Right ventricle myocardium superior (tissue), 1 donor: Measurements from ENCODE around the gene PCDH10. TPM values are rescaled to one million over a fixed set of nuclear protein-coding genes. Genes with fewer than 3 reads are reported as not detected.

ENCODE experiments used
- ATAC-seq: fragments of 200-7000 bp; cut with Tn5 transposase; one replicate; pipeline ENCODE4 v1.9.1; 2020; ENCODE audit warnings: mild to moderate bottlenecking; ENCODE audit not compliant: poor library complexity
- DNase-seq: peaks from one replicate; pipeline ENCODE4 v3.0.0-alpha.2; 2020
- intact Hi-C: fragments of 100-400 bp; cut with DNase I; formaldehyde crosslinking; loops from one replicate; pipeline ENCODE4 v1.11.2; 2022
- long read RNA-seq: library from polyadenylated mRNA; unstranded; transcript quantifications from one replicate; pipeline ENCODE4 v2.0.0, GENCODE V29; 2021
- total RNA-seq: library from RNA; stranded (reverse); fragmentation: NEBNext Ultra II Directional; extraction: Animal tissue kit (Norgen Biotek cat#: 25700); gene quantifications from one replicate; pipeline ENCODE4 v1.2.1, GENCODE V29; 2021
- donor health status: DM: no; HTN: yes; CAD: no; lungs with severe emphysema.

PCDH10 gene, protein sequence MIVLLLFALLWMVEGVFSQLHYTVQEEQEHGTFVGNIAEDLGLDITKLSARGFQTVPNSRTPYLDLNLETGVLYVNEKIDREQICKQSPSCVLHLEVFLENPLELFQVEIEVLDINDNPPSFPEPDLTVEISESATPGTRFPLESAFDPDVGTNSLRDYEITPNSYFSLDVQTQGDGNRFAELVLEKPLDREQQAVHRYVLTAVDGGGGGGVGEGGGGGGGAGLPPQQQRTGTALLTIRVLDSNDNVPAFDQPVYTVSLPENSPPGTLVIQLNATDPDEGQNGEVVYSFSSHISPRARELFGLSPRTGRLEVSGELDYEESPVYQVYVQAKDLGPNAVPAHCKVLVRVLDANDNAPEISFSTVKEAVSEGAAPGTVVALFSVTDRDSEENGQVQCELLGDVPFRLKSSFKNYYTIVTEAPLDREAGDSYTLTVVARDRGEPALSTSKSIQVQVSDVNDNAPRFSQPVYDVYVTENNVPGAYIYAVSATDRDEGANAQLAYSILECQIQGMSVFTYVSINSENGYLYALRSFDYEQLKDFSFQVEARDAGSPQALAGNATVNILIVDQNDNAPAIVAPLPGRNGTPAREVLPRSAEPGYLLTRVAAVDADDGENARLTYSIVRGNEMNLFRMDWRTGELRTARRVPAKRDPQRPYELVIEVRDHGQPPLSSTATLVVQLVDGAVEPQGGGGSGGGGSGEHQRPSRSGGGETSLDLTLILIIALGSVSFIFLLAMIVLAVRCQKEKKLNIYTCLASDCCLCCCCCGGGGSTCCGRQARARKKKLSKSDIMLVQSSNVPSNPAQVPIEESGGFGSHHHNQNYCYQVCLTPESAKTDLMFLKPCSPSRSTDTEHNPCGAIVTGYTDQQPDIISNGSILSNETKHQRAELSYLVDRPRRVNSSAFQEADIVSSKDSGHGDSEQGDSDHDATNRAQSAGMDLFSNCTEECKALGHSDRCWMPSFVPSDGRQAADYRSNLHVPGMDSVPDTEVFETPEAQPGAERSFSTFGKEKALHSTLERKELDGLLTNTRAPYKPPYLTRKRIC
- total RNA-seq: 0.08 TPM
- long read RNA-seq: 0 reads

DNA sequence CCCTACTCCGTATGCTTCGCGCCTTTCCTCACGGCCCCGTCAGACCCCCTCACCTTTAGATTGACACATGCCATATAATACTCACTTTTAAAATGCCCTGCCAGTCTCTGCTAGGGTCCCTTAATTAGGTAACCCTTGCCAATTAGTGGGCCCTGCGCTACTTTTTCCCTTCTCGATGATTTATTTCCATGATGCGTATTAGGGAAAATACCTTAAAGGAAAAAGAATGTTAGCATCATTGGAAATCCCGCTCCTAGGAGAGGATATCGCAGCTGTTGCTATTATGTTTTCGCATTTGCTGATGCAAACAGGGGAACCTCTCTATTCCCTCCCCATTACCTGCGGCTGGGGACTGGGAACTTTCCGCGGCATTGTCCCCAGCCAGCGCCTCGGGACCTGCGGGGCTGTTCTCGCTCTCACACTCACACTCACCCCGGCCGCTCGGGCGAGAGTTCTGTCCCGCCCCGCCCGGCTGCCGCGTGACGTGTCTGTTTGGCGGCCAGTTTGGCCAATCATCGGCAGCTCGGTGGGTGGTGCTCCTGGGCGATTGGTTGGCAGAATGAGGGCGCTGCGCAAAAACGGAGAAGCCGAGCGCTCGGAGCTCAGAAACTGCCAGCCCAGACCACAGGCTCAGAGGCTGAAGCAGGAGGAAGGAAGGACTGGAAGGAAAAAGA lies at the start of gene PCDH10:
Gene PCDH10, plus strand, starts transcription at position 605 of the 674 bp plus-strand sequence. CDS start 847 bp downstream, outside the sequence.
- peak; percentile 89 for DNase-seq
- intact Hi-C loops: no loop called here
- peak; percentile 94 for ATAC-seq

DNA sequence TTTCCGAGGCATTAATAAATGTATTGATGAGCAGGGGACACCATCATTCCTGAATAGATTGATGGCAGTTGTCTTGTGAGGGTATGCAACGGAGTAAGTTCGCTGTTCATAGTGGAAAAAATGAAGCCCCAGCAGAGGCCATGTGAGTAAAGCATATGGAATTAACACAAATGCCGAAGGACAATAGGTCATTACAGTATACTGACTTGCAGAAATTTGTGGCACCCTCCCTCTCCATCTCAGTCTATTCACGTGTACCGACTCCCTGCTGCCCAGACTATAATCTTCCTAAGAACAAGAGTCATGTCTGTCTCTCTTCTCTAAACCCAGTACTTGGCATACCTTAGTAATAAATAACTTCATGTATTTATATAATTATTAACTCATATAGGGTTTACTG lies 47.1 kb upstream of the PCDH10 start:
- DNase-seq (no peak), ATAC-seq (no peak)
- intact Hi-C loops: no loop called here

DNA sequence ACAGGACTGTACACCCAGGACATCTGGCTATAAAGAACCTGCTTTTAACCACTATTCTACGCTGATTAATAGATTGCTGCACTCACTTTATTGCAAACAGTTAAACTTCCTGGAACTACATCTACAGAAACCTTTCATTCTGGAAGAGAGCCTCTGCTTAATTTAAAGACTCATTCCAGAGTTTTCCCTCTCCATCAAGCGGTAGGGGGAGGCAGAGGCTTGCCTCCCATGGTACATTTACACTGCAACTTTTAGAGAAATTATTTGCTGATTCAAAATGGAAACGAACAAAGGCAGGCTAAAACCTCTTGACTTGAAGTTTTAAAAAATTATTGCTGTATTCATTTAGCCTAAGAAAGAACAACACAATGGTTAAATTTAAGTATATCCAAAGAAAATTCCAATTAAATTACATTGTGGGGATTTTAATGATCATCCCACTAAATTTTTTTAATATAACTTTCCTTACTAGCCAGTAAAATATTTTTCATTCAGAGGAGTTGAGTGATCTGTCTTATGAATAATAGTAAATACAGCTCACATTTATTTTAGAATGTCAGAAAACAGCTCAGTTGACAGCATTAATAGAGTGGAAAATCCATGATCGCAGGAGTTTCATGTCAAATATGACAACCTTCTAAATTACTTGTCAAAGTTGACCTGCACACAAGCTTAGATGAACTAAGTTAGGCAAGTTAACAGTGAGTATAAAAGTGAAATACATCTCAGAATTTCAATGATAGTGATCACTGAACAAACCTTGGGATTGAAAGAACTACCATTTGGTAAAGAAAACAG lies 46.3 kb upstream of the PCDH10 start:
- intact Hi-C loops: no loop called here
- no peak for ATAC-seq
- no peak for DNase-seq

DNA sequence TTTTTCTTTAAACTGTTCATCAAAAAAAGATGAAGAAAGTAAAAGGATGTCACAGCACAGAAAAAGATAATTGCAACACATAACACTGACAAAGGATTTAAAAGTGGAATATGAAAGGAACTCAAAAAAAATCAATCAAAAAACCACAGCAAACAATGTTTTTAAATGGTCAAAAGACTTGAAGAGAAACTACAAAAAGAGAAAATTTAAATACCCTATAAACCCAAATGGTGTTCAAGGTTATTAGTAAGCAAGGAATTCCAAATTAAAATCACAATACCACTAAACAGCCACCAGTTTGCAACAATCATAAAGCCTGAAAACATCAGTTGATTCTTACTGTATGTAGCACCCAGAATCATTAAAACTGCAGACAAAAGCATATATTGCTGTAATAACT lies 36.5 kb upstream of the PCDH10 start:
- intact Hi-C loops: no loop called here
- DNase-seq (no peak), ATAC-seq (no peak)

DNA sequence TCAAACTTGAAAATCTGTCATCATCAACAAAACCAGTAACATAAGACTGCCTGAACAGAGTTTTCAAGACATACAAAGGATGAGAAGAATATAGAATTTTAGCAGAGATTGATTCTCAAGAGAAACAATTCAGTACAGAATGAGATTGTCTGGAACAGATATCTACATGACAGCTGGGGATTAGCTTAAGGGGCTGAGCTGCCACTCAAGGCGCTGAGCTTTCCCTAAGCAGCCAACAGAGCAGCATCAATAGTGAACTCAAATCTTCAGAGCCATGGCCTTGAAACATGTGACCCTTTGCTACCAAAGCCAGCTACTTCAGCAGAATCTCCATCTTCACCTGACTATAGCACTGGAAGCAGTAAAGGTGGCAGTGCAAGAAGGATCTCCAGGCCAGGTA lies 24.3 kb upstream of the PCDH10 start:
- ATAC-seq: no peak
- DNase-seq: no peak
- intact Hi-C loops: no loop called here

DNA sequence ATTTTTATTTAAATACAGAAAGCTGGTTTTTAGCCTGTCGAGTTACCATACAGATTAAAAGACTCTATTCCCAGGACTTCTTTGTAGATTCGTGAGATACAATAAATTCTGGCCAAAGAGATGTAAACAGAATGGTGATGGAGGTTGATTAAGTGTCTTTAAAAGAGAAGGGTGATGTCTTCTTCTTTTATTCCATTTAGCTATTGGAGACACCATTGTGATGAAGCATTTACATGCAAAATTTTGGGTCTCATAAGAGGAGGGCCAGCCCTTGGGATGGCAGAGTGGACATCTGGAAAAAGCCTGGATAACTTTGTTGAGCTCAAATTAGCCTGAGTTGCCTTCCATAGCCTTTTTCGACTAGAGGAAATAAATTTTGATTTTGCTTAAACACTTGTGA lies 21.6 kb upstream of the PCDH10 start:
- intact Hi-C loops: no loop called here
- no peak for DNase-seq
- ATAC-seq: no peak

DNA sequence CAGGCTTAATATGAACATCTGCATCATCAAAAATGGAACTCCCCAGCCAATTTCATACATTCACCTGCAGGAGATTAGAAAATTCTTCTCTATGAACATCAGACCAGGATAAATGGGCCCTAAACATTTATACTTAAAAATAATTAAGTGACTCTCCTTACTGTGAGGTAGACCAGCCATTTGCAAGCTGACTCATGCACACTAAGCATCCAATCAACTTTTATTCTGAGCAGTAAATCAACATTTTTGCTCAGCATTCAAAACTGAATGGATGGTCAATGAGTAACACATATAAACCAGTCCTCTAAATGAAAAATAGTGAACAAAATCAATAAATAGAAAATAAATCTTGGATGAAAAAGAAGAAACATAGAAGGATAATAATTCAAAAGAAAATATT lies 19.9 kb upstream of the PCDH10 start:
- DNase-seq (no peak), ATAC-seq (no peak)
- intact Hi-C loops: no loop called here

DNA sequence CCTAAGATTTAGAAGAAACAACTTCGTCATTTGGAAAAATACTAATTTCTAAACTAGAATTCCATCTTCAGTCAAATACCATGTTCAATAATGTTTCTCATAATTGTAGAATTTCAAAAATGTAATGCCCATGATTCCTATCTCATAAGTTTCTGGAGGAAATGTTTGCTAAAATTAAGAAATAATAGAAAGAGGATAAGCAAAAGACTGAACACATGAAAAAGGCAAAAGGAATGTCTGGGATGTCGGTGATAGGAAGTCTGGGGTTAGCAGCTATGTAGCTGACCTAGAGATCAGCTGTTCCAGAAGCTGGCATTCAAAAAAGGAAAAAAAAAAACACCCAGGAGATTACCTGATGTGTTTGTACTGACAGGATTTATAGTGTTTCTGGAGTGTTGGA lies 18.9 kb upstream of the PCDH10 start:
- intact Hi-C loops: no loop called here
- no peak for ATAC-seq
- no peak for DNase-seq

DNA sequence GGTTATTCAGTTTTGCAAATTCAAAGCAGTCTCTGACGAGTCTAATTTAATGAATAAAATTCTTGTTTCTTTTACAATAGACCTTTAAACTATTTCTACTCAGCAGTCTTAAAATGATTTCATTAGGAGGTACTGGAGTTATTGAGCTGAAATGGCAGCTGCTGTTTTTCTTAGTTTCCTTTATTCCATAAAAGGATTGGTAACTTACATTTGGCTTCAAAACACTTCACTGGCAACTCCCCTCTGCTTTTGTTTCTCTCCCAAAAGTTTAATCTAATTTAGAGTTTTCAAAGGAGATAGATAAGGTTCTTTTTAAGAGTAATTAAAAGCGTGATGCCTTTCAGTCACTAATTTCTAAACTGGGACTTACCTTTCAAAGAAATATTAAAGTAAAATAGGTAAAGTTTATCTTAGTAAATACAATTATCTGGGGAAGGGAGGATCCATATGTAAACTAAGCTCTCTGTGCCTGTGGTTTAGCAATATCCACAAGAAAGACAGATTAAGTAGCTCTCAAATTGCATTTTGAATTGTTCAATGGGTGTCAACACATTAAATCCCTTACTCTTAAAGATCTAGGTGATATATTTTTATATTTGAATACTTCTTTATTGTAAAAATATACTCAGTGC lies 17.1 kb upstream of the PCDH10 start:
- DNase-seq (no peak), ATAC-seq (no peak)
- intact Hi-C loops: no loop called here

DNA sequence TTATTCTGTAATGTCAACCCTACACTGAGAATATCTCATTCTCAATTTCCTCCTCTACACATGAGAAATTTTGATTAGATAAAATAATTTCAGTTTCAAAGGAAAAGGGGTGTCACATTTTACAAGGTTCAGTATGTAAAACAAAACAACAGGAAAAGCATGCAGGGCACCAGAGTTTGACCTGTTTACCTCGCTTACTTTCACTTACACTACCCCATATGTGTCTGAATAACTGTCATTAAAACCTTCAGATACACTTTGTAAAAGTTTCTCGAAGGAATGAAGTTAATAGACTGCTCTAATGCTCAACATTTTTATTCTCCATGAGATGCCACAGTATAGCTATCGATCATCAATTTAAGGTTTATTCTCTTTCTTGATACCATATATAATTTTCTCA lies 12.3 kb upstream of the PCDH10 start:
- ATAC-seq (no peak), DNase-seq (no peak)
- intact Hi-C loops: no loop called here

DNA sequence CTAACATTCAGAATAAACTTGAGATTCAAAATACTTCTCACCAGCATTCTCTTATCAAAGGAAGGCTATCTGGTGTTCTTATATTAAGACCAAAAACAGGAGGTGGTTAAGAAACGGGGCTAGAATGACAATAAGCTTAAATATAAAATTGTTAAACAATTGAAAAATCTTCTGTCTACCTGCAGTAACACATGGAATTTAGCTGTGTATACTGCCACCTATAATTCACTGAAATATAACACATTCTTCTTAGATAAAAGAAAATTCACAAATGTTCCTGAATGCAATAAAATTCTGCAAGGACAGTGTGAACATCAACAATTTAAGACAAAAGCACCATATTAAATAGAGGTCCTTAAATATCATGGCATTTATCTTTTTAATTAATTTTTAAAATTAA lies 11.5 kb upstream of the PCDH10 start:
- ATAC-seq (no peak), DNase-seq (no peak)
- intact Hi-C loops: no loop called here

DNA sequence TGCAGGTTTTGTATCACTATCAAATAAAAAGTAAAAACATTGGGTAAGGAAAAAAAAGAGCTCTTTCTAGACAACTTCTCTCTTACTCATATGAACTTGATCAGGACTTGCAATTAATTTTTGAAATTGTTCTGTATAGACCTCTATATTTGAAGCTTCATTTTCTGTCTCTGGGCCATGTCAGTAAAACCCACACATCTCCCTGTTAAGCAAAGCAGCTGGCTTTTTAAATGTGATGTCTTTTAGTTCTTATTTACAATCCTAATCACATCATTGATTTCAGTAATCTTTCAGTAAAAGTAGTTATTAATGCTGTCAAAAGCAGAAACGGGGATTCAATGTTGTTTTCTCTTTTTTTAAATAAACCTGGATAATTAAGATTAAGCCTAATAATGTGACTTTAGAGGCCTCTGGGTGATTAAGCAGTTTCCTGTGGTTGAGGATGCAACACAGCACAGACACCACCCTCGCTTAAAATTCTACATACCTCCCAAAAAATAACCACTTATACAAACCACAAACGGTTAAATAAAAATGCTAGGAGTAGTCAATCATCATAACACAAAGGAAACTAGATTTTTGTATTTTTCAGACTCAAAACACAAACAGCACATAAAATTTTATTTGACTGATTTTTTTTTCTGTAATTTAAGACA lies 5.2 kb upstream of the PCDH10 start:
- DNase-seq (no peak), ATAC-seq (no peak)
- intact Hi-C loops: no loop called here

DNA sequence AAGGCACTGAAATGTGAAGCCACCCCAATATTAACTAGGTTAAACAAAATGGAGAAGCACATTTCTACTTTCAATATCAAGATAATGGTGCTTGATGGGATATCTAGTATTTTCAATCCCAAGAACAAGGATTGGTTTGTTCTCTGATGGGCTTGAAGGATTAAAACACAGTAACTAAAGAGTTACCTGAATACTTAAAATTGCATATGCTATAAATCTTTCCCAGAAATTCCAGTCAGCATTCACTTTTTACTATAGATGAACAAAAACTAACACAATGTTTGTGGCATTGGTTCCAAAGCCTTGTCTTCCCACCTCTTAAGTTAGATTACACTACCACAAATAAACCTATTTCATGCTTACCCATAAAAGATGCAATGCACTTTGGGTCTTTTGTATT lies 3.9 kb upstream of the PCDH10 start:
- intact Hi-C loops: no loop called here
- DNase-seq: no peak
- no peak for ATAC-seq

DNA sequence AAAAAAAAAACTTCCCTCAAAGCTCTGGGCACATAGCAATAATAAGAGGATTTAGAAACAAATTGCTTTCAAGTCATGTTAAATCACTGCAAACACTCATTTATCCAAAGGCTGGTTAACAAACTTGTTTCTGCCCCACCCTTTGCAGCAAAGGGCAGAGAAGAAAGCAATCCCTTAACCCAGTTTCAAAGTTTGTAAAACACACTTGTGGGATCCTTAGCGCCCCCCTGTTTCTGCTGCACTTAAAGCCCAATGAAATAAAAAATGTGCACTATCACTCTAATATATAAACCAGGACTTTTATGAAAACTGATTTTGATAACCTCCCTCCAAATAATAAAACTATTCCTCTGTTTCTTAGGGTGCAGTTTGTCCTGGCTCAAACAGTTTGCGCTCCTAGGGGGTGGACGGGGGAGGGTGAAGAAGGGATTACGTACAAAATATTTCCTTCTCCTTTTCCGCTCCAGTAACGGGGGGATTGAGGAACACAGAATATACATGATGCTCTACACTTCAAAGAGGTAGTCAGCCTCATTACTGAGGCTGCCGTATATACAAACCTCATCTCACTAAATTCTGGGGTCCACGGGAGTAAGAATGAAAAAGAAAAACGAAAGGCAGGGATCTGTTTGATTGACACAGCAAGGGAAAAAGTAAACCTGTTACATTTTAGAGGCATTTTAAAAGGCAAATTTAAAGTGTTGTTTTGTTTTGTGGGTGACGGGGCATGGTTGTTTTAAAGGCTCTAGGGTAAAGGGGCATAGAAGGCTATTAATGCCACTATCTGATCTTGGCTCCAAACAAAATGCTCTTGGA lies 3.1 kb upstream of the PCDH10 start:
- DNase-seq (no peak), ATAC-seq (no peak)
- intact Hi-C loops: no loop called here

DNA sequence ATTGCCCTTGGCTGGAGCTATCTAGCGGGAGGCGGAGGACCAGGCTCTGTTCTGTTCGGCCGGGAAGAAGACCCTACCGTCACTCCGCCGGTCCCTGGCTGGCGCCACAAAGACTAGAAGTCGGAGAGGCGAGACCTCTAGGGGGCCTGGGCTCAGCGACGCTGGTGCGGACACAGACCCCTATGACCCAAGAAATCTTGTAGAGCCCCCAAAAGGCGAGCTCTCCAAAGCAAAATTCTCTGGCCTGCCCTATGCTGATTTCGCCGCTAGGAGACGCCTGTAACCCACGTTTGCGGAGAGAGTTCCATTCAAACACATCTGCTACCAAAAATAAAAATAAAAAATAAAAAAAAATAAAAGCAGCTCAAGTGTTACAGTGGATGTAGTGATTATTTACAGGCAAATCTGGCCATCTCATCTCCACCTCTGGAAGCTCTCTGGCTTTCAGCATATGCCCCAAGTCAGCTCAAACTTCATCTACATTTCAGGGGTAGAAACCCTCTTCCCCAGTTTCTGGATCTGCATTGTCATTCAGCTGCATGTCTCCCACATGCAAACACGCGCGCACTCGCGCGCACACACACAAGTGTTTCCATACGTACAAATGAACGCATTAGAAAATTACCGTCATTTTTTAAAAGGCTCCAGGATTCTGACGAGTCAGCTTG lies 2.4 kb upstream of the PCDH10 start:
- intact Hi-C loops: no loop called here
- peak; percentile 64 for ATAC-seq
- DNase-seq: peak; percentile 47

DNA sequence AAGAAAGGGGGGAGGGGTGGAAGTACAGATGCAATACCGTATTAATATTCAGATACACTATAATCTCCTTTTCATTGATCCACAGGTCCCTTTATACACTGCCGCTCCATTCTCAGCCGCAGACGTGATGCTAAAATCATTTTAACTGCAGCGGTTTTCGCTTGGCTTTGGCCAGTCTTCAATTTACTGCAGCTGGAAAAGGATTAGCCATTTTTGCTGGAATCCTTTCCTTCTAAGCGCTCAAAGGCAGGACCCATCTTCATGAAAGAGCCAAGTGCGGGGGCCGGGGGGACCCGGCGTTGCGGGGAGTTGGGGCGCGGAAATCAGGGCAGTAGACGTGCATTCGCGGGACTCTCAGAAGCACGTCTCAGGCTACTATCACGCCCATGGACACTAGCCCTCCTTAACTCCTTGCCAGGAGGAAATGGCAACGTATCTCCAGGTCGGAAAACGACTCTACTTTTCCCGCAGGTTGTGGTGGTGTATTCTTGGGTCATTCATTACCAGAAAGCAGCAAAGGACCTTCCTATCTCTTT lies 1.7 kb upstream of the PCDH10 start:
- ATAC-seq (no peak), DNase-seq (no peak)
- intact Hi-C loops: no loop called here
